HepG2 (cell line): ENCODE data around the gene NLRP5. TPM values are rescaled to one million over a fixed set of nuclear protein-coding genes. Genes with fewer than 3 reads are reported as not detected.

ENCODE experiments used
- ARNTL ChIP-seq: sonication (generic); formaldehyde crosslinking; IDR thresholded peaks from 2 replicates; pipeline ENCODE4 v1.4.0; 2020; ENCODE audit warnings: mild to moderate bottlenecking, missing genetic modification reagents
- GPN1 ChIP-seq: sonication (generic); formaldehyde crosslinking; IDR thresholded peaks from 2 replicates; pipeline ENCODE4 v1.5.1; 2020; ENCODE audit warnings: missing genetic modification reagents, borderline replicate concordance
- KAT7 ChIP-seq: IDR thresholded peaks from 2 replicates; pipeline ENCODE4 v1.6.1; 2018; ENCODE audit warnings: borderline replicate concordance, missing compliant biosample characterization
- RFX1 ChIP-seq: fragments of 450-650 bp; IDR thresholded peaks from 2 replicates; pipeline ENCODE4 v1.6.1; 2017
- SOX13 ChIP-seq, 3 experiments: fragments of 450-650 bp in 1 of 3; sonication (generic) in 1 of 3; formaldehyde crosslinking in 1 of 3; IDR thresholded peaks in 2 of 3; conservative IDR thresholded peaks in 1 of 3; 2 replicates each; pipeline versions ENCODE4 v1.5.0 to v1.6.1; 2016 to 2020; ENCODE audit warnings: antibody characterized with exemption in 1 of 3, mild to moderate bottlenecking in 1 of 3, missing compliant biosample characterization in 1 of 3, missing genetic modification reagents in 1 of 3, moderate library complexity in 1 of 3
- SRSF1 ChIP-seq: fragments of 200-400 bp; formaldehyde crosslinking; optimal IDR thresholded peaks from 2 replicates; pipeline ENCODE3; 2017; ENCODE audit warnings: mild to moderate bottlenecking, low read depth, low read length, moderate library complexity
- YEATS4 ChIP-seq: sonication (generic); formaldehyde crosslinking; IDR thresholded peaks from 2 replicates; pipeline ENCODE4 v1.4.0; 2020; ENCODE audit warnings: missing genetic modification reagents, borderline replicate concordance
- ZKSCAN8 ChIP-seq: IDR thresholded peaks from 2 replicates; pipeline ENCODE4 v1.6.1; 2016; ENCODE audit warnings: borderline replicate concordance, missing genetic modification reagents, missing compliant biosample characterization
- ZNF230 ChIP-seq: sonication (generic); formaldehyde crosslinking; IDR thresholded peaks from 2 replicates; pipeline ENCODE4 v1.4.0; 2020; ENCODE audit warnings: mild to moderate bottlenecking, missing genetic modification reagents
- ZNF34 ChIP-seq: sonication (generic); formaldehyde crosslinking; IDR thresholded peaks from 2 replicates; pipeline ENCODE4 v1.4.0; 2020; ENCODE audit warnings: mild to moderate bottlenecking, missing genetic modification reagents, borderline replicate concordance
- ZNF350 ChIP-seq: sonication (generic); formaldehyde crosslinking; IDR thresholded peaks from 2 replicates; pipeline ENCODE4 v1.4.0; 2020; ENCODE audit warnings: mild to moderate bottlenecking, low read depth, missing genetic modification reagents, borderline replicate concordance
- ZNF563 ChIP-seq: sonication (generic); formaldehyde crosslinking; IDR thresholded peaks from 2 replicates; pipeline ENCODE4 v1.8.0; 2022; ENCODE audit warnings: mild to moderate bottlenecking, moderate library complexity, missing genetic modification reagents
- ZNF615 ChIP-seq: sonication (generic); formaldehyde crosslinking; IDR thresholded peaks from 2 replicates; pipeline ENCODE4 v1.5.0; 2020; ENCODE audit warnings: mild to moderate bottlenecking, missing genetic modification reagents, borderline replicate concordance
- ZNF670 ChIP-seq: sonication (generic); formaldehyde crosslinking; IDR thresholded peaks from 2 replicates; pipeline ENCODE4 v1.8.0; 2022; ENCODE audit warnings: mild to moderate bottlenecking, missing genetic modification reagents, borderline replicate concordance
- ZNF766 ChIP-seq: sonication (generic); formaldehyde crosslinking; IDR thresholded peaks from 2 replicates; pipeline ENCODE4 v1.5.0; 2020; ENCODE audit warnings: missing genetic modification reagents, borderline replicate concordance
- ZNF792 ChIP-seq: IDR thresholded peaks from 2 replicates; pipeline ENCODE4 v1.6.1; 2016
- polyA plus RNA-seq, 8 experiments: library from polyadenylated mRNA; depleted of rRNA in 3 of 8; stranded (reverse) in 7 of 8; unstranded in 1 of 8; fragments of >200 nt; fragmentation: Illumina TruSeq in 4 of 8; extraction: Trizol in 4 of 8; gene quantifications; 2 replicates each; pipeline versions ENCODE4 v1.2.1 to v1.2.3, GENCODE V29; 2011 to 2016; ENCODE audit warnings: low read depth in 4 of 8, missing spikeins in 1 of 8, mixed read lengths in 1 of 8; ENCODE audit not compliant: insufficient read depth in 1 of 8
- total RNA-seq, 5 experiments: library from RNA; depleted of rRNA; stranded (reverse); fragments of >200 nt; fragmentation: Illumina TruSeq; extraction: Trizol; gene quantifications; 2 replicates each; pipeline ENCODE4 v1.2.3, GENCODE V29; 2016; ENCODE audit warnings: low read depth in 1 of 5
- TF ChIP-seq, protein P1 (sequence below), 2 experiments: sonication (generic) in 1 of 2; formaldehyde crosslinking in 1 of 2; IDR thresholded peaks; 2 replicates each; pipeline versions ENCODE4 v1.4.0 to v1.6.1; 2016 to 2020; ENCODE audit warnings: borderline replicate concordance in 1 of 2, low read depth in 1 of 2, mild to moderate bottlenecking in 1 of 2, missing genetic modification reagents in 1 of 2
- TF ChIP-seq, protein P2 (sequence below): sonication (generic); formaldehyde crosslinking; IDR thresholded peaks from 2 replicates; pipeline ENCODE4 v1.5.0; 2020; ENCODE audit warnings: mild to moderate bottlenecking, missing genetic modification reagents
- TF ChIP-seq, protein P3 (sequence below): sonication (generic); formaldehyde crosslinking; IDR thresholded peaks from 2 replicates; pipeline ENCODE4 v1.4.0; 2020; ENCODE audit warnings: missing genetic modification reagents

NLRP5 gene
- total and polyA plus RNA-seq, 2 of the 13 experiments (the other 11 are each of a cell fraction or from before 2014, with no cell fraction given): not detected

DNA sequence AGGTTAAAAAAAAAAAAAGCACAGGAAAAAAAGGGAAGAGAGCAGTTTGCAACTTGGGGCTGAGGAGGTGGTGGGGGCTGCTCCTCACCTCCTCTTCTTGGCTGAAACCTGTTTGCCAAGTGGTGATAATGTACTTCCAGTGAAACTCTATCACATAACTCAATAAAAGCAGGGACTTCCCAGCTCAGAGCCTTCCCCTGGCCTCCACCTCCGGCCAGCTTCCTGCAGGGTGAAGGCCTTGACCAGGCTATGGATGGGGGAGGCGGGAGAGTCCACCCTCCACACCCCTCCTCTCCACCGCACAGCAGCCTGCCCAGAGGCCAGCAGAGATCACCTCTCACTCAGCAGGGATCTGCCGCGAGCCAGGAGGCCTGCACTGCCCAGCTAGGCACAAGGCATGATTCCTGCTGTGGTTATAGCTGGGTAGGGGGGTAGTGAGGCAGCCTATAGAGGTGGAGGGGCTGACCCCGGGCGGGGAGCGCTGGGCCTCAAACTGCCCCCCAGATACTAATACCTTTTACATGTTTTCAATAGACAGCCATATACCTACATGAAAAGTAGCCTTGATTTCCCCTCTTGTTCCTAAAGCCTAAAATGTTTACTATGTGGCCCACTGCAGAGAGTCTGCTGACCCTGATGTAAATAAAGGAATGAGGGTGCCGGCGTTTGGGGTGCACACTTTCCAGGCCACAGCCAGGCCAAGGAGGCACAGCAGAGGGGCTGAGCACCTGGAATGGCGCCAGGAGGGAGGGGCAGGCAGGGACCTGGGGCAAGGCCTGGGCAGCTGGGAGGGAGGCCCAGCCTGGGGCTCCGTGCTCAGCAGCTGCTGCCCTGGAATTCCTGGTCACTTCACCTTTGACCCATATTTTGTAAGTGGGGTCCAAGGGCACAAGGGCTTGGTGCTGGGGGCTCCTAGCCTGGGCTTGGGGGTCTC, 124.2 kb downstream of the NLRP5 start (continued):
- TF ChIP-seq, protein P1, sequence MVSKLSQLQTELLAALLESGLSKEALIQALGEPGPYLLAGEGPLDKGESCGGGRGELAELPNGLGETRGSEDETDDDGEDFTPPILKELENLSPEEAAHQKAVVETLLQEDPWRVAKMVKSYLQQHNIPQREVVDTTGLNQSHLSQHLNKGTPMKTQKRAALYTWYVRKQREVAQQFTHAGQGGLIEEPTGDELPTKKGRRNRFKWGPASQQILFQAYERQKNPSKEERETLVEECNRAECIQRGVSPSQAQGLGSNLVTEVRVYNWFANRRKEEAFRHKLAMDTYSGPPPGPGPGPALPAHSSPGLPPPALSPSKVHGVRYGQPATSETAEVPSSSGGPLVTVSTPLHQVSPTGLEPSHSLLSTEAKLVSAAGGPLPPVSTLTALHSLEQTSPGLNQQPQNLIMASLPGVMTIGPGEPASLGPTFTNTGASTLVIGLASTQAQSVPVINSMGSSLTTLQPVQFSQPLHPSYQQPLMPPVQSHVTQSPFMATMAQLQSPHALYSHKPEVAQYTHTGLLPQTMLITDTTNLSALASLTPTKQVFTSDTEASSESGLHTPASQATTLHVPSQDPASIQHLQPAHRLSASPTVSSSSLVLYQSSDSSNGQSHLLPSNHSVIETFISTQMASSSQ (IDR thresholded peaks at IDR 0.05; ENCODE audit: low read depth): no peak
- TF ChIP-seq, protein P1 (CRISPR knock-in tag; IDR thresholded peaks at IDR 0.05; ENCODE audit: borderline replicate concordance): 0 out of 2 replicates have a peak, but pooled peaks have one; percentile 38
- TF ChIP-seq ZNF230 (peak; percentile 66; the same call in 1 of the 2 replicates), RFX1 (no peak), ZNF34 (CRISPR knock-in tag) (0 out of 2 replicates have a peak, but pooled peaks have one; percentile 41), ZNF792 (0 out of 2 replicates have a peak, but pooled peaks have one; percentile 36), SRSF1 (no peak), GPN1 (CRISPR knock-in tag) (no peak), ZNF766 (CRISPR knock-in tag) (no peak), ZNF615 (CRISPR knock-in tag) (no peak), ZNF563 (peak; percentile 65; the same call in 1 of the 2 replicates), YEATS4 (0 out of 2 replicates have a peak, but pooled peaks have one; percentile 42), SOX13 (IDR thresholded peaks at IDR 0.05) (no peak), SOX13 (CRISPR knock-in tag; conservative IDR thresholded peaks at IDR 0.05 in 1 of 2, IDR thresholded peaks at IDR 0.05 in 1 of 2) (peak in 1 of 2 experiments; percentile 71; a peak in 2 of 4 replicates), KAT7 (CRISPR knock-in tag) (0 out of 2 replicates have a peak, but pooled peaks have one; percentile 5), ZNF670 (CRISPR knock-in tag) (no peak), ZNF350 (CRISPR knock-in tag) (no peak), ARNTL (peak; percentile 39; the same call in 1 of the 2 replicates), ZKSCAN8 (0 out of 2 replicates have a peak, but pooled peaks have one; percentile 36)
- TF ChIP-seq, protein P2, sequence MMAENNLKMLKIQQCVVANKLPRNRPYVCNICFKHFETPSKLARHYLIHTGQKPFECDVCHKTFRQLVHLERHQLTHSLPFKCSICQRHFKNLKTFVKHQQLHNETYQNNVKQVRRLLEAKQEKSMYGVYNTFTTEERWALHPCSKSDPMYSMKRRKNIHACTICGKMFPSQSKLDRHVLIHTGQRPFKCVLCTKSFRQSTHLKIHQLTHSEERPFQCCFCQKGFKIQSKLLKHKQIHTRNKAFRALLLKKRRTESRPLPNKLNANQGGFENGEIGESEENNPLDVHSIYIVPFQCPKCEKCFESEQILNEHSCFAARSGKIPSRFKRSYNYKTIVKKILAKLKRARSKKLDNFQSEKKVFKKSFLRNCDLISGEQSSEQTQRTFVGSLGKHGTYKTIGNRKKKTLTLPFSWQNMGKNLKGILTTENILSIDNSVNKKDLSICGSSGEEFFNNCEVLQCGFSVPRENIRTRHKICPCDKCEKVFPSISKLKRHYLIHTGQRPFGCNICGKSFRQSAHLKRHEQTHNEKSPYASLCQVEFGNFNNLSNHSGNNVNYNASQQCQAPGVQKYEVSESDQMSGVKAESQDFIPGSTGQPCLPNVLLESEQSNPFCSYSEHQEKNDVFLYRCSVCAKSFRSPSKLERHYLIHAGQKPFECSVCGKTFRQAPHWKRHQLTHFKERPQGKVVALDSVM (CRISPR knock-in tag): peak; percentile 94
- TF ChIP-seq, protein P3, sequence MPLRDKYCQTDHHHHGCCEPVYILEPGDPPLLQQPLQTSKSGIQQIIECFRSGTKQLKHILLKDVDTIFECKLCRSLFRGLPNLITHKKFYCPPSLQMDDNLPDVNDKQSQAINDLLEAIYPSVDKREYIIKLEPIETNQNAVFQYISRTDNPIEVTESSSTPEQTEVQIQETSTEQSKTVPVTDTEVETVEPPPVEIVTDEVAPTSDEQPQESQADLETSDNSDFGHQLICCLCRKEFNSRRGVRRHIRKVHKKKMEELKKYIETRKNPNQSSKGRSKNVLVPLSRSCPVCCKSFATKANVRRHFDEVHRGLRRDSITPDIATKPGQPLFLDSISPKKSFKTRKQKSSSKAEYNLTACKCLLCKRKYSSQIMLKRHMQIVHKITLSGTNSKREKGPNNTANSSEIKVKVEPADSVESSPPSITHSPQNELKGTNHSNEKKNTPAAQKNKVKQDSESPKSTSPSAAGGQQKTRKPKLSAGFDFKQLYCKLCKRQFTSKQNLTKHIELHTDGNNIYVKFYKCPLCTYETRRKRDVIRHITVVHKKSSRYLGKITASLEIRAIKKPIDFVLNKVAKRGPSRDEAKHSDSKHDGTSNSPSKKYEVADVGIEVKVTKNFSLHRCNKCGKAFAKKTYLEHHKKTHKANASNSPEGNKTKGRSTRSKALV (CRISPR knock-in tag): 0 out of 2 replicates have a peak, but pooled peaks have one; percentile 31
